Sigmoid colon (tissue), 4 donors: Measurements from ENCODE around the gene SEC62.

Source experiments
- CTCF ChIP-seq, 4 experiments: fragments of 450-650 bp in 3 of 4; fragments of 200-600 bp in 1 of 4; IDR thresholded peaks; one replicate each; pipeline ENCODE4 v1.5.1; 2016 to 2019; ENCODE audit warnings: antibody characterized with exemption in 4 of 4, mild to moderate bottlenecking in 3 of 4, moderate library complexity in 2 of 4
- POLR2A ChIP-seq, 2 donors: fragments of 450-650 bp; IDR thresholded peaks; one replicate each; pipeline ENCODE4 v1.6.1; 2016; ENCODE audit warnings: antibody characterized with exemption in 2 of 2, mild to moderate bottlenecking in 2 of 2, moderate library complexity in 2 of 2
- POLR2AphosphoS5 ChIP-seq, 4 donors: sonication (generic); formaldehyde crosslinking; IDR thresholded peaks; one replicate each; pipeline ENCODE4 v1.6.1; 2017; ENCODE audit warnings: antibody characterized with exemption in 4 of 4

- TF ChIP-seq POLR2A (IDR thresholded peaks at IDR 0.05) (no peak), CTCF (IDR thresholded peaks at IDR 0.05) (no peak), POLR2AphosphoS5 (IDR thresholded peaks at IDR 0.05) (peak in 1 of 4 donors; percentile 13)
Observed at GRCh38 chr3:169966951-169967915, 626 bp downstream of the SEC62 start.
